ENCODE measurements around the gene MKI67.

DNA sequence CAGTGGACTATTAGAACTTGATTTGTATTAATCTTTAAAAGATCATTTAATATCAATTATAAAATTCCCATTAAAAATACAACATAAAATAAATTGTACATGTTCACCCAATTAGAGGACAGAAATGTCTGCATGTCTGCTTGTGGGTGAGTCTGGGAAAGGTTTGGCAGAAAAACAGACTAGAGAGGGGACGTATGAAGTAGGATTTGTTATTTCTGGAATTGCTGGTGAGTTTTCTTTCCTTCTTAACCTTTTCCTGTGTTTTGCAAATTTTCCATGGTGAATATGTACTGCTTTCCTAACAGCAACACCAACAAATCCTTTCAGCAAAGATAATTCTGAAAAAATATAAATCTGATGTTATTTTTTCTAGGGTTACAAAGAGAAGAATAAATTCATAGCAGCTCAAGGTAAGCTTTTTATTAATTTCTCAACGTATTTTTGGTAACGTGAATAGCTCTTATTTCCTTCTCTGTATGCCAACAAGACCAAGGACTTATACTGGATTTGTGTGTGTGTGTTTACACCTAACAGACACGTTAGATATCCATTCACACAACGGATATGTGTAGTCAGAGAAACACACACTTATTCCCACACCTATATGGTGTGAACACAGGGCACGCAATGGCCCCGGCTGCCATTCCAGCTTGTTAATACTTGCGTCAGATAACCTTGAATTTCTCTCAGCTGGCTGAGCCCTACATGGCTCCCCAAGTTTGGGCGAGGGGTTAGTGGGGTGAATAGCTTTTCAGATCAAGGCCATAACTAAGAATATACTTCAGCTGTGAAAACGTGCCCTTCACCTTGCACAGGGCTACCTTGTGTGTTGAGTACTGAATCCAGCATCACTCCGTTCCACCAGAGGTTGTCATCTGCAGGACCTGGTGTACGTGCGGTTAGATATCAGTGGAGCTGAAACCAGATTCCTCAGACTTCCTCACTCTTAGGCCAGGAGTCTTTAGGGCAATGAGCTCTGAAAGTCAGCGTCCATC is 64.6 kb downstream of the MKI67 start:
- TF ChIP-seq, protein P1, sequence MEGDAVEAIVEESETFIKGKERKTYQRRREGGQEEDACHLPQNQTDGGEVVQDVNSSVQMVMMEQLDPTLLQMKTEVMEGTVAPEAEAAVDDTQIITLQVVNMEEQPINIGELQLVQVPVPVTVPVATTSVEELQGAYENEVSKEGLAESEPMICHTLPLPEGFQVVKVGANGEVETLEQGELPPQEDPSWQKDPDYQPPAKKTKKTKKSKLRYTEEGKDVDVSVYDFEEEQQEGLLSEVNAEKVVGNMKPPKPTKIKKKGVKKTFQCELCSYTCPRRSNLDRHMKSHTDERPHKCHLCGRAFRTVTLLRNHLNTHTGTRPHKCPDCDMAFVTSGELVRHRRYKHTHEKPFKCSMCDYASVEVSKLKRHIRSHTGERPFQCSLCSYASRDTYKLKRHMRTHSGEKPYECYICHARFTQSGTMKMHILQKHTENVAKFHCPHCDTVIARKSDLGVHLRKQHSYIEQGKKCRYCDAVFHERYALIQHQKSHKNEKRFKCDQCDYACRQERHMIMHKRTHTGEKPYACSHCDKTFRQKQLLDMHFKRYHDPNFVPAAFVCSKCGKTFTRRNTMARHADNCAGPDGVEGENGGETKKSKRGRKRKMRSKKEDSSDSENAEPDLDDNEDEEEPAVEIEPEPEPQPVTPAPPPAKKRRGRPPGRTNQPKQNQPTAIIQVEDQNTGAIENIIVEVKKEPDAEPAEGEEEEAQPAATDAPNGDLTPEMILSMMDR (IDR thresholded peaks at IDR 0.05 in 2 of 3, conservative IDR thresholded peaks at IDR 0.05 in 1 of 3; ENCODE audit: control insufficient read depth in 2 of 3, extremely low read depth in 1 of 3, insufficient read depth in 1 of 3, low read depth in 3 of 3, low read length in 3 of 3): no peak
- TF ChIP-seq ATF7 (IDR thresholded peaks at IDR 0.05; ENCODE audit: low read depth): no peak
- TF ChIP-seq RFX5 (IDR thresholded peaks at IDR 0.05; ENCODE audit: low read depth, low read length): no peak
- no peak for TF ChIP-seq EZH2 (IDR thresholded peaks at IDR 0.05; ENCODE audit: borderline replicate concordance, control insufficient read depth, low read depth, low read length)
- TF ChIP-seq NBN (IDR thresholded peaks at IDR 0.05): no peak
- TF ChIP-seq TBL1XR1 (IDR thresholded peaks at IDR 0.05; ENCODE audit: low read depth, low read length): no peak
